Right cardiac atrium (tissue), 5 donors: Measurements from ENCODE around the gene RSPRY1. TPM values are rescaled to one million over a fixed set of nuclear protein-coding genes. Genes with fewer than 3 reads are reported as not detected.

Source experiments
- ATAC-seq, 2 donors: fragments of 200-7000 bp; cut with Tn5 transposase; one replicate each; pipeline versions ENCODE4 v1.8.0 to v1.9.1; 2020; ENCODE audit warnings: moderate library complexity in 2 of 2, mild to moderate bottlenecking in 1 of 2
- DNase-seq, 3 donors: peaks; one replicate each; pipeline ENCODE4 v3.0.0-alpha.2; 2020
- H3K27ac ChIP-seq: one replicate; pipeline ENCODE4 v1.5.1; 2013; ENCODE audit warnings: mild to moderate bottlenecking, low read length, control low read depth, moderate library complexity
- H3K27me3 ChIP-seq: one replicate; pipeline ENCODE4 v1.6.1; 2013; ENCODE audit not compliant: control insufficient read depth, insufficient read depth
- H3K4me1 ChIP-seq: one replicate; pipeline ENCODE4 v1.6.1; 2013; ENCODE audit warnings: low read length; ENCODE audit not compliant: control insufficient read depth, insufficient read depth
- H3K4me3 ChIP-seq: one replicate; pipeline ENCODE4 v1.5.1; 2013; ENCODE audit warnings: low read length, control low read depth
- H3K9me3 ChIP-seq: one replicate; pipeline ENCODE4 v1.6.1; 2013; ENCODE audit warnings: low read length; ENCODE audit not compliant: control insufficient read depth
- WGBS: extraction: QIAGEN DNeasy Blood & Tissue Kit; methylation state at CpG from one replicate; pipeline ENCODE4 v1.1.7; 2013; 5-methylcytosine and 5-hydroxymethylcytosine counted together
- intact Hi-C, 4 donors: fragments of 100-400 bp; cut with DNase I; formaldehyde crosslinking; loops; one replicate each; pipeline versions ENCODE4 v1.11.0 to v1.14.0; 2022 to 2023
- polyA plus RNA-seq: library from polyadenylated mRNA; stranded (reverse); fragments of 200-250 nt; gene quantifications from one replicate; pipeline ENCODE4 v1.2.3, GENCODE V29; 2013
- total RNA-seq, 4 donors: library from RNA; stranded (reverse); fragmentation: NEBNext Ultra II Directional; extraction: Animal tissue kit (Norgen Biotek cat#: 25700); gene quantifications; one replicate each; pipeline ENCODE4 v1.2.1, GENCODE V29; 2021
- donor health status: healthy with polysubstance abuse.
- donor health status: DM: no; HTN: yes; CAD: no.
- donor health status: DM: no; HTN: no; CAD: no.
- donor health status: DM: no; HTN: yes; CAD: no; lungs with severe emphysema.
- donor health status: DM: yes; HTN: yes; CAD: no.

RSPRY1 gene
- total and polyA plus RNA-seq, 5 donors = 7.3 to 21.1 (median 15.5) TPM

DNA sequence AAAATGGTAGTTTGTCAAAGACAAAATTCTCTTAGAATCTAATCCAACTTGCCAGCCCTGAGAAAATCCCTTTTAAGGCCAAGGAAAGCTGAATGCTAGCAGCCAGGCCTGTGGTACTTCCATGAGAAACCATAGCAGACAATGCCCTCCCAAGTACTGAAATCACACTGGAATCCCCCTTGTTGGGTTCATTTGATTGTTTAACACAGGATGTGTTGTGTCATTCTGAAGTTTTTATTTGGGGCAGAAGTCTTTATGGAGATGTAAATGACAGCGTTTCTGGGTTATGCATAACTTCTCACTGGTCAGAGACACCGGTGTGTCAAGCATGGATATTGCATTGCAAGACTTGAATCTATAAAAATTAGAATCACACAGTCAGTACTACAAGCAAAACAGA, 53.0 kb downstream of the RSPRY1 start:
- no peaks in the 10 kb centered on the region for H3K9me3 ChIP-seq

DNA sequence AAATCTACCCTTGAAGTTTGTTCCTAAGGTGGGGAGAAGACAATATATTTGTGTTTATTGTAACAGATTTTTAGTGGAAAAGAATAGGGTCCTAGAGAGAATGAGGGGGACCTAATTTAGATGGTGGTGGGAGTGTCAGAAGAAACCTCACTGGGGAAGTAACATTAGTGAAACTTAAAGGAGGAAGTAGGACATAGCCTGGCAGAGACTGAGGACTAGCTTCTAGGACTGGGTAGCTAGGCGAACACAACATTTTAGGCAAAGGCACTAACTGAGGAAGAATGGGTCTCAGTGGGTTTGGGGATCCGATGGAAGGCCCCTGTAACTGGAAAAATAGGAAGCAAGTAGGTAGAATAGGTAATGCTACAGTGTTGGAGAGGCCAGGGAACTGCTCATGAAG, 54.7 kb downstream of the RSPRY1 start:
- H3K4me3 ChIP-seq = no peak overlapping the region
- no peaks in the 10 kb centered on the region for H3K27me3 ChIP-seq
- H3K4me1 ChIP-seq = no peaks in the 10 kb centered on the region
- WGBS = 87% methylated on average over 2 of the region's 2 CpGs
- H3K9me3 ChIP-seq = no peaks in the 10 kb centered on the region
- ATAC-seq (no peak), DNase-seq (no peak)
- intact Hi-C loops = loop anchor here in 1 of 4 donors (5.0 kb wide), 1 partner anchor 56 kb away; no protein-coding TSS in a partner anchor
- H3K27ac ChIP-seq = no peak overlapping the region

More for the DNA sequence above, 53.0 kb downstream of the RSPRY1 start:
- H3K4me1 ChIP-seq = no peaks in the 10 kb centered on the region
- DNase-seq (no peak), ATAC-seq (no peak)
- H3K27me3 ChIP-seq = no peaks in the 10 kb centered on the region
- no peak overlapping the region for H3K4me3 ChIP-seq
- intact Hi-C loops = no loop called here
- WGBS = 69% methylated on average over 2 of the region's 2 CpGs
- H3K27ac ChIP-seq = no peak overlapping the region

DNA sequence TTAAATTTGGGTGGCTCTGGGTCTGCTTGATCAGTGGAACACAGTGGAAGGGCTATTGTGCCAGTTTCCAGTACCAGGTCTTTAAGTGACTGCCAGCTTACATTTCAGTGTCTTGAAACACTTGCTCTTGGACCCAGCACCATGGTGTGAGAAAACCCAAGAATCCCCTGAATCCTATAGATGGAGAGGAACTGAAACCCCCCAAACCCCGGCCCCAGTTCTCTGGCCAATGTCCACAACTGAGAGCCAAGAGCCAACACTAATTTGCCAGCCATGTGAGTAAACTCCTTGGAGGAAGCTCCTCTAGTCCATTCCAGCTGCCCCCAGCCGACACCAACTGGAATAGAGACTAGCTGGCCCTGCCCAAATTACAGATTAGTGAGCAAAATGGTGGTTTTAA, 56.5 kb downstream of the RSPRY1 start:
- Histone ChIP-seq H3K9me3 (no peaks in the 10 kb centered on the region), H3K27me3 (no peaks in the 10 kb centered on the region), H3K4me1 (no peaks in the 10 kb centered on the region), H3K4me3 (no peak overlapping the region), H3K27ac (no peak overlapping the region)
- WGBS = 85% methylated on average over 2 of the region's 2 CpGs
- no peak for DNase-seq
- intact Hi-C loops = loop anchor here in 1 of 4 donors (5.0 kb wide), 1 partner anchor 55 kb away; no protein-coding TSS in a partner anchor
- ATAC-seq = no peak

DNA sequence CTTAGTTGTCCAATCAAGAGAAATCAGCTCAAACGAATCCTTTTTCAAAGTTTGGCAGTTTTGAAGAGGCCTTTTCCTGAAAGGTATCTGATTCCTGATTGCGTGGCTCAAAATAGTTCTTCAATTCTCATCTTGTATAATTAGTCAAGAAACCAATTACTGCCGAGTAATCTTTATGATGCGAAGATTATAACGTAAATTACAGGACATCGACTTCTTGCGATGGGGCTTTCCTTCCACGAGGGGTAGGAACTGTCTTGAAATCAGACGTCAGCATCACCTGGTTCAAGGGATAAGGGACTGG, 58.3 kb downstream of the RSPRY1 start:
- Histone ChIP-seq H3K27ac (peak overlapping the region; percentile 55), H3K4me3 (peak overlapping the region; percentile 39), H3K4me1 (no peaks in the 10 kb centered on the region), H3K27me3 (no peaks in the 10 kb centered on the region), H3K9me3 (no peaks in the 10 kb centered on the region)
- DNase-seq (no peak), ATAC-seq (no peak)
- 7% methylated on average over 9 of the region's 9 CpGs for WGBS
- intact Hi-C loops = loop anchor here in 1 of 4 donors (5.0 kb wide), 1 partner anchor 53 kb away; no protein-coding TSS in a partner anchor

DNA sequence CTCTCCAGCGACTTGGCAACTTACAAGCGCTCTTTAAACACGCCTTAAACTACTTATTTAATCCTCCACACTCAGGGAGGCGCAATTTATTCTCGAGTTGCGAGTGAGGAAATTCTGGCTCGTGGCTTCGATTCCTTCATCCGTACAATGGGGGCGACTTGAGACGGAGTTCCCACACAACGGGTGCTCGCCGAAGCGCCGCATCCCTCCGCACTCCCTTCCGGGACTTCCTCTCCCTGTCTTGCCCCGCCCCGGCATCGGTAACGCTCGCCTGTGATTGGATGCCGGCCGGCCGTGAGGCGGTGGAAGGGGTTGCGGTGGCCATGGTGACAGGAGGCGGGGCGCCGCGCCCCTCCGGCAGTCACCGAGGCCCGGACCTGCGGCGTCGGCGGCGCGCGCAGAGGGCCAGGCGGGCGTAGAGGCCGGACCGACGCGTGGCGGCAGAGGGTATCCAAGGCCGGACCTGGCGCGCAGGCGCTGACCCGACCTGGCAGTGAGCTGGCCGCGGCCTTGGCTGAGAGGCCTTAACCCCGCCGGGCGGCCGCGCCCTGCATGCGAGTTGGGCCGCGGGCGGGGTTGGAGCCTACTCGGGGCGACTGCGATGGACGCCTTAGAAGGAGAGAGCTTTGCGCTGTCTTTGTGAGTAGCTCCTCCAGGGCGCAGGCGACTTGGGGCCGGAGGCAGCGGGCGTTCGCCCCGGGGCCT, 58.8 kb downstream of the RSPRY1 start, which contains the start of gene ARL2BP:
TSS of gene ARL2BP (plus strand) at position 493 of the 705 bp plus-strand sequence. CDS start at position 602, 109 bp downstream.
- no peaks in the 10 kb centered on the region for H3K4me1 ChIP-seq
- H3K9me3 ChIP-seq = no peaks in the 10 kb centered on the region
- peak within 1 kb of the TSS; percentile 75 for H3K4me3 ChIP-seq
- H3K27me3 ChIP-seq = no peaks in the 10 kb centered on the region
- peak; percentile 99 to 100 (median 99) for DNase-seq
- peak within 1 kb of the TSS; percentile 77 for H3K27ac ChIP-seq
- under 1% methylated on average over 77 of the region's 77 CpGs for WGBS
- ATAC-seq = peak; percentile 99
- intact Hi-C loops = loop anchor here in 1 of 4 donors (5.0 kb wide), 1 partner anchor 52 kb away; no protein-coding TSS in a partner anchor

DNA sequence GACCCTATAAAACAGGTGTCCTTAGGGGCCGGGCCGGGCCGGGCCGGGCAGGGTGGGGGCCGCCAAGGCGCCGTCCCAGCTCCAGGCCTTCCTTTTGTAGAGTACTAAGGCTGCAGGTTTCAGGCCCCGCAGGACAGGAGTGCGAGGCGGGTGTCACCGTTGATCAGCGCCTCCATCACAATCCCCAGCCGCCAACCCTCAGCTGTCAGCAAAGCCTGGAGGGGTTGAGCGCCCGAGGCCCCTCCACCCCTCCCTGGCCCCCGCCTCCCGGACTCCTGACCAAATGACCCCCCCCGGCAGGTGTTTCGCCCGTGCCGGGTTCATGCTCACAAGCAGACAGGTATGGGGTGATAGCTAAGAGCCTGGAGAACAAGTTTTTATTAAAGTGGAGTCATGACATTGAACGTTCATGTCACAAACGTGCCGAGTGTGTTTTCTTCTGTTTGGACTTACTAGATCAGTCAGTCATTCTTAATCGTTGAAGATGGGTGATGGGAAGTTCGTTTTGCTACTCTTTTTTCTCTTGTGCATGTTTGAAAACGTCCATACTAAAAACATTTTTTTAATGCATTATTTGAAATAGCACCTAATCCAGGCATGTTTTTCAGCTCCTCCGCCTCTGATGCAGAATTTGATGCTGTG, 59.5 kb downstream of the RSPRY1 start:
- Histone ChIP-seq H3K4me3 (peak overlapping the region; percentile 75), H3K27ac (peak overlapping the region; percentile 77), H3K9me3 (no peaks in the 10 kb centered on the region), H3K4me1 (no peaks in the 10 kb centered on the region), H3K27me3 (no peaks in the 10 kb centered on the region)
- WGBS = 4% methylated on average over 28 of the region's 28 CpGs
- intact Hi-C loops = no loop called here
- peak; percentile 54 to 60 for ATAC-seq
- DNase-seq = peak in 2 of 3 donors; percentile 52 to 78

DNA sequence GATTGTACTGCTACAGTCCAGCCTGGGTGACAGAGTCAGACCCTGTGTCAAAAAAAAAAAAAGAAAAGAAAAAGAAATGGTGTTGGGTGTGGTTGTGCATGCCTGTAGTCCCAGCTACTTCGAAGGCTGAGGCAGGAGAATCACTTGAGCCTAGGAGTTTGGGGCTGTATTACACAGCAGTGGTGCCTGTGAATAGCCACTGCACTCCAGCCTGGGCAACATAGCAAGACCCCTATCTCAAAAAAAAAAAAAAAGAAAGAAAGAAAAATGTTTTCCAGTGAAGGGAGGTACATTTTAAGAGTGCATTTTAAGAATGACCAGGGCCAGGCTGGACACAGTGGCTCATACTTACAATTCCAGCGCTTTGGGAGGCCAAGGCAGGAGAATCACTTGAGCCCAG, 65.2 kb downstream of the RSPRY1 start:
- H3K9me3 ChIP-seq = no peaks in the 10 kb centered on the region
- no peaks in the 10 kb centered on the region for H3K27me3 ChIP-seq
- no peaks in the 10 kb centered on the region for H3K4me1 ChIP-seq
- no peak overlapping the region for H3K4me3 ChIP-seq
- ATAC-seq (no peak), DNase-seq (no peak)
- WGBS = 96% methylated on average over 2 of the region's 2 CpGs
- intact Hi-C loops = no loop called here
- H3K27ac ChIP-seq = no peak overlapping the region

DNA sequence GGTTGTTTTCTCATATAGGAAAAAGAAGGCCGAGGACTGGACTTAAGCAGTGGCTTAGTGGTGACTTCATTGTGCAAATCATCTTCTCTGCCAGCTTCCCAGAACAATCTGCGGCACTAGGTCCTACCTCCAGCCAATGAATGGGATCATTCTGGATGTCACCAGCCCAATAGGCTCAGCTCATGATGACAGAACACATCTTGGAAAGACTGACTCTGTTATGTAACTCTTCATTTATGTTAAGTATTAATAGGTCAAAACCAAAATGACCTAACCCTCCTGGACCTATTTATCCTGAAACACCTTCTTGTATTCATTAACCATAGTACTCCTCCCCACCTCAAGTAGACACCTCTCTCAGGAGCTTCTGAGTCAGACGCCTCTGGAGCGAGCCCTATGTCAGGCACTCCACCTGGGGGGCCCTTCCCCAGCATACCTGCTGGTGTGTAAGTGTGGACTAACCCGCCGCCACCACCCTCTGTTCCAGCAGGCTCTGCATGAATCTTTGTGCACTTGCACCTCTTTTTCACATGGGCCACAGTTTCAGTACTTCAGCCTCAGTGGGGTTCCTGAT, 66.1 kb downstream of the RSPRY1 start:
- WGBS = 87% methylated on average over 6 of the region's 6 CpGs
- Histone ChIP-seq H3K27ac (no peak overlapping the region), H3K27me3 (no peaks in the 10 kb centered on the region), H3K4me3 (no peak overlapping the region), H3K9me3 (no peaks in the 10 kb centered on the region), H3K4me1 (no peaks in the 10 kb centered on the region)
- no peak for ATAC-seq
- DNase-seq = no peak
- intact Hi-C loops = no loop called here

DNA sequence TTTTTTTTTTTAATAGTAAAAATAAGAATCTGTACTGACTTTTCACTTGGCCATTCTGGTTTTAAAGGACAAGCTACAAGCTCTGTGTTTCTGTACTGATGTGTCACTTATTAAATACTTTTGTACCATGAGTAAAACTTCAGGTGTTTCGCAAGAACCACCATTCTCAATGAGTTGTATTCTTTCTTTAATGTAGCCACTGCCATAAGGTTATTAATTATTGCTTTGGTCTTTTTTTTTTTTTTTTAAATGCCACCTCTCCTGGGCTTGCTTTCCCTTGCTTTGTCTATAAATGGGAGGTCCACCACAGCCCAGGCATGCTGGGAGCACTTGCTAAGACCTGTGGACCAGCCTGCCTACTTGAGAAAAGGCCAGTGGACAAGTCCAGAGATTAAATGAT, 67.3 kb downstream of the RSPRY1 start:
- ATAC-seq = no peak
- WGBS = 99% methylated on average over 1 of the region's 1 CpG

DNA sequence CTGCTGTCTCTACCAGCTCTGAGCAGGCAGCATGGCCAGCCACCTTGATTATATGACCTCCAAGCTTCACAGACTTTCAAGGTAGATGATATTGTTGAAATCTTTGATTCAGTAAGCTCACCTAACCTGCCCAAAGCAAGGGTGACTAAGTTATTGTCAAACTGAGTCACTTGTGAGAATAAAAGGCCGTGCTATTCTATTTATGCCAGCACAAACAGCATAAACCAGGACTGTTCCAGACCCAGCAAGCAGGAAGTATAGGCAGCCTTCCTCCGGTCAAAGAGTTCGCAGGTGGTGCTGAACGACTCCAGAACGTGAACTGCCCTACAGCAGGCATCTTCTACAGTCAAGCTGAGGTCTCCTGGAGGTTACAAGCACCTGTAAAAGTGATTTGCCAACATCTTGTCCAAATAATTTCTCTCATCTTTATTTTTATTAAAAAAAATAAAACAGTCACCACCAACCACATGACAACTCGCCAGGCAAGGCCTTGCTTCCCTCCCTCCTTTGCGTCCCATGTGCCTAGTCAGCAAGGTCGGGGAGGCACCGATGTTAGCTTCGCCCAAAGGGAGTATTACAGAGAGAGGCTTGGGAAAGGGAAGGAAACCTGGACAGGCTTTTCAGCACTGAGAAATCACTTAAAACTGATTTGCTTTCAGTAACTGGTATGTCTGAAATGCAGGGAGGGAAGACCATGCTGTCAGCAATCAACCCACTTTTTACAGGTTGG, 69.7 kb downstream of the RSPRY1 start:
- no peaks in the 10 kb centered on the region for H3K9me3 ChIP-seq
- H3K4me1 ChIP-seq = no peaks in the 10 kb centered on the region
- H3K27me3 ChIP-seq = no peaks in the 10 kb centered on the region
- WGBS = 82% methylated on average over 10 of the region's 10 CpGs
- ATAC-seq (no peak), DNase-seq (no peak)
- no peak overlapping the region for H3K4me3 ChIP-seq
- intact Hi-C loops = no loop called here
- H3K27ac ChIP-seq = no peak overlapping the region

More for the DNA sequence above, 67.3 kb downstream of the RSPRY1 start:
- DNase-seq = no peak
- Histone ChIP-seq H3K4me1 (no peaks in the 10 kb centered on the region), H3K27ac (no peak overlapping the region), H3K4me3 (no peak overlapping the region), H3K27me3 (no peaks in the 10 kb centered on the region), H3K9me3 (no peaks in the 10 kb centered on the region)
- intact Hi-C loops = no loop called here
